ENCODE data around the gene PKNOX2.

Gene PKNOX2

GRCh38 chr11:125338886-125339811, 174.6 kb downstream of the PKNOX2 start:
- no peak for TF ChIP-seq CTCF (conservative IDR thresholded peaks at IDR 0.05; ENCODE audit: low read depth, low read length)

GRCh38 chr11:125341676-125342075, 177.1 kb downstream of the PKNOX2 start:
- H3K4me1 ChIP-seq (ENCODE audit: low read depth, poor library complexity, severe bottlenecking): no peaks in the 10 kb centered on the region
- TF ChIP-seq CTCF (conservative IDR thresholded peaks at IDR 0.05; ENCODE audit: low read depth, low read length): no peak

More at GRCh38 chr11:125338886-125339811, 174.6 kb downstream of the PKNOX2 start:
- no peak overlapping the region for H3K4me3 ChIP-seq (IDR thresholded peaks at IDR 0.05; ENCODE audit: insufficient read depth, low read depth, low read length)
- no peak overlapping the region for H3K4me2 ChIP-seq
- no peak overlapping the region for H3K9ac ChIP-seq
- H3K36me3 ChIP-seq (ENCODE audit: insufficient read depth): no peaks in the 10 kb centered on the region
- no peaks in the 10 kb centered on the region for H4K20me1 ChIP-seq (ENCODE audit: insufficient read depth)
- H3K79me2 ChIP-seq (ENCODE audit: insufficient read depth, low read depth): no peaks in the 10 kb centered on the region
- no peak overlapping the region for H2AFZ ChIP-seq (ENCODE audit: low read depth)
- H3K27me3 ChIP-seq (ENCODE audit: insufficient read depth, low read depth): no peaks in the 10 kb centered on the region
- H3K4me1 ChIP-seq (ENCODE audit: low read depth, poor library complexity, severe bottlenecking): no peaks in the 10 kb centered on the region
- H3K27ac ChIP-seq: no peak overlapping the region

GRCh38 chr11:125342281-125342930, 177.9 kb downstream of the PKNOX2 start:
- H3K27me3 ChIP-seq (ENCODE audit: insufficient read depth, low read depth): no peaks in the 10 kb centered on the region
- no peaks in the 10 kb centered on the region for H4K20me1 ChIP-seq (ENCODE audit: insufficient read depth)
- no peak overlapping the region for H2AFZ ChIP-seq (ENCODE audit: low read depth)
- no peaks in the 10 kb centered on the region for H3K4me1 ChIP-seq (ENCODE audit: low read depth, poor library complexity, severe bottlenecking)
- TF ChIP-seq CTCF (conservative IDR thresholded peaks at IDR 0.05; ENCODE audit: low read depth, low read length): no peak
- H3K79me2 ChIP-seq (ENCODE audit: insufficient read depth, low read depth): no peaks in the 10 kb centered on the region
- H3K4me2 ChIP-seq: no peak overlapping the region
- H3K4me3 ChIP-seq (IDR thresholded peaks at IDR 0.05; ENCODE audit: insufficient read depth, low read depth, low read length): no peak overlapping the region
- no peak overlapping the region for H3K27ac ChIP-seq
- no peaks in the 10 kb centered on the region for H3K36me3 ChIP-seq (ENCODE audit: insufficient read depth)
- H3K9ac ChIP-seq: no peak overlapping the region

More at GRCh38 chr11:125341676-125342075, 177.1 kb downstream of the PKNOX2 start:
- Histone ChIP-seq H2AFZ (ENCODE audit: low read depth) (no peak overlapping the region), H4K20me1 (ENCODE audit: insufficient read depth) (no peaks in the 10 kb centered on the region), H3K4me2 (no peak overlapping the region), H3K27me3 (ENCODE audit: insufficient read depth, low read depth) (no peaks in the 10 kb centered on the region), H3K27ac (no peak overlapping the region), H3K4me3 (IDR thresholded peaks at IDR 0.05; ENCODE audit: insufficient read depth, low read depth, low read length) (no peak overlapping the region), H3K79me2 (ENCODE audit: insufficient read depth, low read depth) (no peaks in the 10 kb centered on the region), H3K9ac (no peak overlapping the region), H3K36me3 (ENCODE audit: insufficient read depth) (no peaks in the 10 kb centered on the region)

GRCh38 chr11:125343086-125343717, 178.7 kb downstream of the PKNOX2 start:
- Histone ChIP-seq H2AFZ (ENCODE audit: low read depth) (no peak overlapping the region), H4K20me1 (ENCODE audit: insufficient read depth) (no peaks in the 10 kb centered on the region), H3K27ac (no peak overlapping the region), H3K79me2 (ENCODE audit: insufficient read depth, low read depth) (no peaks in the 10 kb centered on the region), H3K27me3 (ENCODE audit: insufficient read depth, low read depth) (no peaks in the 10 kb centered on the region), H3K4me1 (ENCODE audit: low read depth, poor library complexity, severe bottlenecking) (no peaks in the 10 kb centered on the region), H3K4me3 (IDR thresholded peaks at IDR 0.05; ENCODE audit: insufficient read depth, low read depth, low read length) (no peak overlapping the region), H3K36me3 (ENCODE audit: insufficient read depth) (no peaks in the 10 kb centered on the region), H3K9ac (no peak overlapping the region), H3K4me2 (no peak overlapping the region)
- no peak for TF ChIP-seq CTCF (conservative IDR thresholded peaks at IDR 0.05; ENCODE audit: low read depth, low read length)
